Nephron progenitor cell (in vitro differentiated cells): Measurements from ENCODE around the gene TMEM235.
A peak's percentile ranks its signal among the peaks of the same experiment; 100 is the strongest.

Experiments
- DNase-seq: peaks from one replicate; pipeline ENCODE4 v3.0.0; 2021
- H3K27ac Mint-ChIP-seq: 2 replicates; pipeline ENCODE4 v1.8.0; 2021; ENCODE audit warnings: mild to moderate bottlenecking, moderate library complexity, mixed read lengths
- H3K27me3 Mint-ChIP-seq: 2 replicates; pipeline ENCODE4 v1.8.0; 2021; ENCODE audit warnings: mild to moderate bottlenecking, low read depth, mixed read lengths; ENCODE audit not compliant: poor library complexity
- H3K36me3 Mint-ChIP-seq: 2 replicates; pipeline ENCODE4 v1.8.0; 2021; ENCODE audit warnings: low read depth, mixed read lengths
- H3K4me1 Mint-ChIP-seq: 2 replicates; pipeline ENCODE4 v1.8.0; 2021; ENCODE audit warnings: mixed read lengths
- H3K4me3 Mint-ChIP-seq: 2 replicates; pipeline ENCODE4 v1.8.0; 2021; ENCODE audit warnings: mild to moderate bottlenecking, moderate library complexity, mixed read lengths
- H3K9me3 Mint-ChIP-seq: 2 replicates; pipeline ENCODE4 v1.8.0; 2021; ENCODE audit warnings: mild to moderate bottlenecking, moderate library complexity, mixed read lengths
- TF ChIP-seq, protein P1 (sequence below): fragments of 200-600 bp; sonication (generic); IDR thresholded peaks from 2 replicates; pipeline ENCODE4 v1.5.0; 2021; ENCODE audit warnings: antibody characterized with exemption

The TMEM235 gene

DNA sequence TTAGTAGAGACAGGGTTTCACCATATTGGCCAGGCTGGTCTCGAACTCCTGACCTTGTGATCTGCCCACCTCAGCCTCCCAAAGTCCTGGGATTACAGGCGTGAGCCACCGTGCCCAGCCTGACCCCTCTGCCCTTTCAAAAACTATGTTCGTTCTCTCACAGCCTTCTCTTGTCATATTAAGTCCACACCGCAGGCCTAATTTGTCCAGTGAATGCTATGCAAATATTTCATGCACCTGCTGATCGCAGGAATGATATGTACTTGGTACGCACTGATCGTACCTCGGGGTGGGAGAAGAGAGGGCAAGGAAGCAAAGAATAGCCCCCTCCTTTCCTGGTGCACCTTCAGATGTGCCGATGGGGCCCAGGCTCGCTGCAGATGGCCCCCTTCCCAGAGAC is 20.4 kb upstream of the TMEM235 start:
- Mint-ChIP-seq H3K4me3 (no peak overlapping the region), H3K9me3 (no peaks in the 10 kb centered on the region), H3K36me3 (peaks cover 12% of the 10 kb centered on the region), H3K27me3 (peaks cover 16% of the 10 kb centered on the region), H3K27ac (no peak overlapping the region), H3K4me1 (peaks cover 13% of the 10 kb centered on the region)
- TF ChIP-seq, protein P1, sequence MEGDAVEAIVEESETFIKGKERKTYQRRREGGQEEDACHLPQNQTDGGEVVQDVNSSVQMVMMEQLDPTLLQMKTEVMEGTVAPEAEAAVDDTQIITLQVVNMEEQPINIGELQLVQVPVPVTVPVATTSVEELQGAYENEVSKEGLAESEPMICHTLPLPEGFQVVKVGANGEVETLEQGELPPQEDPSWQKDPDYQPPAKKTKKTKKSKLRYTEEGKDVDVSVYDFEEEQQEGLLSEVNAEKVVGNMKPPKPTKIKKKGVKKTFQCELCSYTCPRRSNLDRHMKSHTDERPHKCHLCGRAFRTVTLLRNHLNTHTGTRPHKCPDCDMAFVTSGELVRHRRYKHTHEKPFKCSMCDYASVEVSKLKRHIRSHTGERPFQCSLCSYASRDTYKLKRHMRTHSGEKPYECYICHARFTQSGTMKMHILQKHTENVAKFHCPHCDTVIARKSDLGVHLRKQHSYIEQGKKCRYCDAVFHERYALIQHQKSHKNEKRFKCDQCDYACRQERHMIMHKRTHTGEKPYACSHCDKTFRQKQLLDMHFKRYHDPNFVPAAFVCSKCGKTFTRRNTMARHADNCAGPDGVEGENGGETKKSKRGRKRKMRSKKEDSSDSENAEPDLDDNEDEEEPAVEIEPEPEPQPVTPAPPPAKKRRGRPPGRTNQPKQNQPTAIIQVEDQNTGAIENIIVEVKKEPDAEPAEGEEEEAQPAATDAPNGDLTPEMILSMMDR, result no peak
- DNase-seq, result no peak

DNA sequence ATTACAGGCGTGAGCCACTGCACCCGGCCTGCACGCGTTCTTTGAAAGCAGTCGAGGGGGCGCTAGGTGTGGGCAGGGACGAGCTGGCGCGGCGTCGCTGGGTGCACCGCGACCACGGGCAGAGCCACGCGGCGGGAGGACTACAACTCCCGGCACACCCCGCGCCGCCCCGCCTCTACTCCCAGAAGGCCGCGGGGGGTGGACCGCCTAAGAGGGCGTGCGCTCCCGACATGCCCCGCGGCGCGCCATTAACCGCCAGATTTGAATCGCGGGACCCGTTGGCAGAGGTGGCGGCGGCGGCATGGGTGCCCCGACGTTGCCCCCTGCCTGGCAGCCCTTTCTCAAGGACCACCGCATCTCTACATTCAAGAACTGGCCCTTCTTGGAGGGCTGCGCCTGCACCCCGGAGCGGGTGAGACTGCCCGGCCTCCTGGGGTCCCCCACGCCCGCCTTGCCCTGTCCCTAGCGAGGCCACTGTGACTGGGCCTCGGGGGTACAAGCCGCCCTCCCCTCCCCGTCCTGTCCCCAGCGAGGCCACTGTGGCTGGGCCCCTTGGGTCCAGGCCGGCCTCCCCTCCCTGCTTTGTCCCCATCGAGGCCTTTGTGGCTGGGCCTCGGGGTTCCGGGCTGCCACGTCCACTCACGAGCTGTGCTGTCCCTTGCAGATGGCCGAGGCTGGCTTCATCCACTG is 17.3 kb upstream of the TMEM235 start, which contains the start of gene BIRC5:
Gene BIRC5 (plus strand): TSS at position 238 of the 690 bp plus-strand sequence. CDS start 64 bp downstream, at position 302.
- peaks cover 25% of the 10 kb centered on the region for H3K4me1 Mint-ChIP-seq
- peak within 1 kb of the TSS; percentile 95 for H3K4me3 Mint-ChIP-seq
- H3K36me3 Mint-ChIP-seq, result peaks cover 22% of the 10 kb centered on the region
- peak; percentile 95 for DNase-seq
- peaks cover 16% of the 10 kb centered on the region for H3K27me3 Mint-ChIP-seq
- peak within 1 kb of the TSS; percentile 85 for H3K27ac Mint-ChIP-seq
- TF ChIP-seq, protein P1, result no peak
- no peaks in the 10 kb centered on the region for H3K9me3 Mint-ChIP-seq

DNA sequence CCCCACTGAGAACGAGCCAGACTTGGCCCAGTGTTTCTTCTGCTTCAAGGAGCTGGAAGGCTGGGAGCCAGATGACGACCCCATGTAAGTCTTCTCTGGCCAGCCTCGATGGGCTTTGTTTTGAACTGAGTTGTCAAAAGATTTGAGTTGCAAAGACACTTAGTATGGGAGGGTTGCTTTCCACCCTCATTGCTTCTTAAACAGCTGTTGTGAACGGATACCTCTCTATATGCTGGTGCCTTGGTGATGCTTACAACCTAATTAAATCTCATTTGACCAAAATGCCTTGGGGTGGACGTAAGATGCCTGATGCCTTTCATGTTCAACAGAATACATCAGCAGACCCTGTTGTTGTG is 16.7 kb upstream of the TMEM235 start:
- Mint-ChIP-seq H3K27ac (peak overlapping the region; percentile 85), H3K4me1 (peaks cover 30% of the 10 kb centered on the region), H3K36me3 (peaks cover 27% of the 10 kb centered on the region), H3K27me3 (peaks cover 16% of the 10 kb centered on the region), H3K4me3 (peak overlapping the region; percentile 95), H3K9me3 (no peaks in the 10 kb centered on the region)
- TF ChIP-seq, protein P1, result no peak
- no peak for DNase-seq

- DNase-seq, result peak; percentile 28
- TF ChIP-seq, protein P1, result no peak
- peaks cover 55% of the 10 kb centered on the region for H3K36me3 Mint-ChIP-seq
- no peaks in the 10 kb centered on the region for H3K9me3 Mint-ChIP-seq
- H3K27ac Mint-ChIP-seq, result peak overlapping the region; percentile 96
- peaks cover 3% of the 10 kb centered on the region for H3K27me3 Mint-ChIP-seq
- H3K4me3 Mint-ChIP-seq, result peak overlapping the region; percentile 25
- peaks cover 48% of the 10 kb centered on the region for H3K4me1 Mint-ChIP-seq
These were observed 11.9 kb upstream of the TMEM235 start for GRCh38 chr17:78219396-78220150.

DNA sequence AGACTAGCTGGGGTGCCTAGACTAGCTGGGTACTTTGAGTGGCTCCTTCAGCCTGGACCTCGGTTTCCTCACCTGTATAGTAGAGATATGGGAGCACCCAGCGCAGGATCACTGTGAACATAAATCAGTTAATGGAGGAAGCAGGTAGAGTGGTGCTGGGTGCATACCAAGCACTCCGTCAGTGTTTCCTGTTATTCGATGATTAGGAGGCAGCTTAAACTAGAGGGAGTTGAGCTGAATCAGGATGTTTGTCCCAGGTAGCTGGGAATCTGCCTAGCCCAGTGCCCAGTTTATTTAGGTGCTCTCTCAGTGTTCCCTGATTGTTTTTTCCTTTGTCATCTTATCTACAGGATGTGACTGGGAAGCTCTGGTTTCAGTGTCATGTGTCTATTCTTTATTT is 8.4 kb upstream of the TMEM235 start:
- Mint-ChIP-seq H3K4me1 (peaks cover 30% of the 10 kb centered on the region), H3K27ac (no peak overlapping the region), H3K9me3 (no peaks in the 10 kb centered on the region), H3K36me3 (peaks cover 41% of the 10 kb centered on the region), H3K4me3 (no peak overlapping the region), H3K27me3 (peaks cover 8% of the 10 kb centered on the region)
- TF ChIP-seq, protein P1, result no peak
- DNase-seq, result no peak
